RWPE1 (cell line): ENCODE results near the gene UBE2Q1.
A peak's percentile ranks its signal among the peaks of the same experiment; 100 is the strongest.

Experiments
- CTCF ChIA-PET: fragments of 350-600 bp; sonication (Branson Sonifier 250); formaldehyde crosslinking; extraction: SDS; loops from one replicate; lab custom pipeline; 2021; lab: Yijun Ruan, JAX
- POLR2A ChIA-PET: fragments of 400-600 bp; formaldehyde crosslinking; extraction: SDS; loops from one replicate; lab custom pipeline; 2020; ENCODE audit warnings: antibody characterized with exemption; ENCODE audit not compliant: low non-redundant PET; lab: Yijun Ruan, JAX
- DNase-seq: peaks from one replicate; pipeline ENCODE4 v3.0.0; 2012; ENCODE audit warnings: low spot score
- H3K27ac ChIP-seq: fragments of 450-650 bp; 2 replicates; pipeline ENCODE4 v1.5.1; 2017
- TF ChIP-seq, protein P1 (sequence below): fragments of 450-650 bp; conservative IDR thresholded peaks from 2 replicates; pipeline ENCODE4 v1.5.1; 2017; ENCODE audit warnings: low read depth, mild to moderate bottlenecking

Gene UBE2Q1

DNA sequence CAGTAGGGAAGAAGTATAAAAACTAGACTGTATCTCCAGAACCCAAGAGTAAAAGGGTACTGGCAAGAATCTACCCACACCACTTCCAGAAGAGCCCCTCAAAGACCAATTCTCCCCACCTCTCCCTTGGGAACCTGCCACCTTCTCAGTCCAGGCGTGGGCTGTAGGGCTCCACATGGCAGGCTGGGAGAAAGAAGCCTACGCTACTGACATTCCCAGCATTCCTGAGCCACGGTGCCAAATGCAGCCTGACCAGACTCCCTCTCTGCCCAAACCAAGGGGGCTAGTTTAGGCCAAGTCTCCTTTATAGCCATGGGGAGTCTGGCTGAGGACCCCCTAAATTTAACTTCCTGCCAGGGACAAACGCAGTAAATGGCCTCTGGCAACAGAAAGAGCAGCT lies 2.0 kb downstream of the UBE2Q1 start:
- no peak for DNase-seq
- peak overlapping the region; percentile 55 for H3K27ac ChIP-seq
- ChIA-PET CTCF (no interaction called here), POLR2A (no interaction called here)
- TF ChIP-seq, protein P1, sequence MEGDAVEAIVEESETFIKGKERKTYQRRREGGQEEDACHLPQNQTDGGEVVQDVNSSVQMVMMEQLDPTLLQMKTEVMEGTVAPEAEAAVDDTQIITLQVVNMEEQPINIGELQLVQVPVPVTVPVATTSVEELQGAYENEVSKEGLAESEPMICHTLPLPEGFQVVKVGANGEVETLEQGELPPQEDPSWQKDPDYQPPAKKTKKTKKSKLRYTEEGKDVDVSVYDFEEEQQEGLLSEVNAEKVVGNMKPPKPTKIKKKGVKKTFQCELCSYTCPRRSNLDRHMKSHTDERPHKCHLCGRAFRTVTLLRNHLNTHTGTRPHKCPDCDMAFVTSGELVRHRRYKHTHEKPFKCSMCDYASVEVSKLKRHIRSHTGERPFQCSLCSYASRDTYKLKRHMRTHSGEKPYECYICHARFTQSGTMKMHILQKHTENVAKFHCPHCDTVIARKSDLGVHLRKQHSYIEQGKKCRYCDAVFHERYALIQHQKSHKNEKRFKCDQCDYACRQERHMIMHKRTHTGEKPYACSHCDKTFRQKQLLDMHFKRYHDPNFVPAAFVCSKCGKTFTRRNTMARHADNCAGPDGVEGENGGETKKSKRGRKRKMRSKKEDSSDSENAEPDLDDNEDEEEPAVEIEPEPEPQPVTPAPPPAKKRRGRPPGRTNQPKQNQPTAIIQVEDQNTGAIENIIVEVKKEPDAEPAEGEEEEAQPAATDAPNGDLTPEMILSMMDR = no peak

DNA sequence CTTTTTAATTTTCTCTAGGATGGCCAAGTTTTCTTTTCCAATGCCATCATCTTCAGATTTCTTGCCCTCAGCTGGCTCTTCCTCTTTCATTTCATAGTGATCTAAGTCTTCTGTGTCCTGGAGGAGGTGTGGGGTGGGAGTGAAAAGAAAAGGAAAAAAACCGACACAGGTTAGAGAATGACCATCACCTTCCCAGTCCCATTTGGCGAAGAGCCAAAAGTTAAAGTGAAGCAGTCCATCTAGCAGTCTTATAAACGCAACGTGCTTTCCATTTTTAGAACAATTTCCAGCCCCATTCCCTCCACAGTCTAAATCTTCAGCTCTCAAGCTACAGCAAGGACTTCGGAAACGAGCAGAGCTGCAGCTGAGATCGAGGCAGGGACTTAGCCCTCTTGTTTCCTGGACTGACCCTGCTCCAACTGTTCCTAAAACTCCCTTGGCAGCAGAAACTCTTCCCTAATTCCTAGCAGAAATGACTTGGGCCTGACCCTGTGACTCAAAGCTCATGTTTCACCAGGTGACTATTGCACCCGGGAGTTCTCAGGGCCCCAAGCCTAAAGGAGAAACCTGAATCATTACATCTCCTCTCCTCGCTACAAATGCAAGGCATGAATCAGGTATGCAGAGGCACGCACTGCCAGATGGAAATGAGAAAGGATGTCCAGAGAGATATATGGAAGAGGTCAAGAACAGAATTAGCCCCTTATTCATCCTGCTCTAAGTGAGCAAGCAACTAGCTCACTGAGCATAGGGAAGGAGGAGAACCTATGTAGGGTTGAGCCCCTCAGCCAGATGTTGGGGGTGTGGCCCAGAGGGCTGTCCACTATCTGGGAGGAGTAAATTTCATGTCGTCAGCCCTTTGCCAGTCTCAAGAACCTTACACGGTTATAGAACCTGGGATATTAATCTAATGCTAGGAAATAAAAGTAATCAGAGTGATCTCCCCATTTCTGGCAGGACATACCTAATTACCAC lies 5.1 kb downstream of the UBE2Q1 start:
- ChIA-PET CTCF (interaction anchor here (0.6 to 1.9 kb wide), 3 partner anchors 19 to 275 kb away, joined by 4 to 6 read pairs (median 4); no protein-coding TSS in a partner anchor), POLR2A (no interaction called here)
- no peak overlapping the region for H3K27ac ChIP-seq
- DNase-seq = no peak
- TF ChIP-seq, protein P1 = no peak

DNA sequence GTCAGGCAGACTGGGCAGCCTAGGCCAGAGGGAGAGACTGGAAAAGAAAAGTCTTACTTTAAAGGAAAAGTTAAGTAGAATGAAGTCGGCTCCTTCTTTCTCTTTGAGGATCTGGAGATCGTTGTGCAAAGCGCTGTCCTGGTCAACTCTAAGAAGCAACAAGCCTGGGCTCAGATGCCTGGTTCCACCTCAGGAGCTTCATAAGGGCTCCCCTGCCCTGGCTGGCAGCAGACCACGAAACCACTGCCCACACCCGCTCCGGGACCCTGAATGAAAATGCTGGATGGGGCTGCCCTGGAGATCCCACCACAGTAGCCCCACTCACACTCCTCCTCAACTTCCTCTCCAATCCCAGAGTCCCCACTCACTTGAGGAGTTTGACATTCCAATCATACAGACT lies 6.4 kb downstream of the UBE2Q1 start:
- no peak for DNase-seq
- no peak overlapping the region for H3K27ac ChIP-seq
- CTCF ChIA-PET = interaction anchor here (1.0 kb wide), 1 partner anchor 565 kb away, joined by 3 read pairs; no protein-coding TSS in a partner anchor
- TF ChIP-seq, protein P1 = no peak
- POLR2A ChIA-PET = no interaction called here

DNA sequence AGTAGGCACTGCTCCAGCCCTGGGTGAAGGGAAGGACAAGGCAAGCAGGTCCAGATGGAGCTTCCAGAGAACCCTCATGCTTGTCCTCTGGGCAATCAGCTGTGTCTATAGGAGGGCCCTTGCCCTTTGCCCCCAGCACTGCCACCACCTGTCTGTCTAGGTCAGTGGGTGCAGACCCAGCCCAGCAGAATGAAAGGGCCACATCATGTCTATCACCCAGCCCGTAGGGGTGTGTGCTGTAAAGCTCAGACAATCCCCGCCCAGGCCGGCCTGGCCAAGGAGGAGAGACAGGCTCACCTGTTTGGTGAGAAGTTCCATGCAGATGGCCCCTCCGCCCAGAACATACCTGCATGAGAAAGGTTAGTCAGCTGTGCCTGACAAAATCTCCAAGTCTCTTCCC lies 7.0 kb downstream of the UBE2Q1 start:
- 0 out of 2 replicates have a peak overlapping the region, but pooled peaks have one; percentile 3 for H3K27ac ChIP-seq
- DNase-seq = no peak
- POLR2A ChIA-PET = no interaction called here
- CTCF ChIA-PET = interaction anchor here (1.0 kb wide), 1 partner anchor 564 kb away, joined by 3 read pairs; no protein-coding TSS in a partner anchor
- TF ChIP-seq, protein P1 = no peak

DNA sequence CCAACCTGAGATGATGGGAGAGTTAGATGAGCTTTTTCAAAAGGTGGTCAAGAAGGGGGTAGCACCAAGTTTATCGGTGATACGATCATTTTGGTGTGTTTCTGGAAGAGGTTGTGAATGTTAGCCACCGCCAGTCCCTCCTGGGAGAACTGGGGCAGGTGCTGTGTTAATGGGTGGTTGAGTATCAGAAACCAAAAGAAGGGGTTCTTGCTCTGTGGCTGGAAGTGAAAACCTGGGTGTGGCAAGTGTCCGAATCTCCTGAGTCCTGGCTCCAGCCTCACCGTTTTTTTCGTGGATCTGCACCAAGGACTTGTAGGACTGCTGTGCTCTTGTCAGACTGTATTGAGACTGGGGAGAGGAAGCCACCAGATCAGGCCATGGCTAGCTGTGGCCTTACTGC lies 7.8 kb downstream of the UBE2Q1 start:
- no peak for DNase-seq
- TF ChIP-seq, protein P1 = no peak
- 0 out of 2 replicates have a peak overlapping the region, but pooled peaks have one; percentile 3 for H3K27ac ChIP-seq
- POLR2A ChIA-PET = no interaction called here
- CTCF ChIA-PET = interaction anchor here (0.6 kb wide), 1 partner anchor 157 kb away, joined by 3 read pairs; no protein-coding TSS in a partner anchor

DNA sequence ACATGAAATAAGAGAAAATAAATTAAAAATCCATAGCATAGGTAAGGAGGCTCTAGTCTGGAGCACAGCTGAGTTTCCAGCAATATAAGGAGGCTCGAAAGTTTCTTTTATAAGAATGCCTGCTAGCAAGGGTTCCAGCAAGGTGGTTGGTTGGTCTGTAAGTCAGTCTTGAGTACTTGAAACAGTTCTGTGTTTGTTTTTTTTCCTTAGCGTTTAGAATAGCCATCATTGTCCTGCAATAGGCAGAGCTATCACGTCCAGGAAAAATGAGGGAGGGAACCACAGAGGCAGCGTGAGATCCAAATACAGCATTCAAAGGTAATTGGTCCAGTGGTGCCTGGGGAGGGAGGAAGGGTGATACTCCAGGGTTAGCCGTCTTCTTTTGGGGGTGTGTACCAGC lies 8.4 kb downstream of the UBE2Q1 start:
- POLR2A ChIA-PET = no interaction called here
- TF ChIP-seq, protein P1 = no peak
- no peak overlapping the region for H3K27ac ChIP-seq
- CTCF ChIA-PET = interaction anchor here (0.6 to 1.3 kb wide), 2 partner anchors 70 to 156 kb away, joined by 3 to 4 read pairs; no protein-coding TSS in a partner anchor
- no peak for DNase-seq
